NCI-H1694 (cell line): Measurements from ENCODE around the gene SNX6.
"Not testable (repeated sequence)": the region's sequence is repeated elsewhere in the genome, so short reads cannot be mapped to it uniquely, and the experiment has no call there.

Experiments used
- DNase-seq: peaks from one replicate; lab custom pipeline; 2025; lab: John Stamatoyannopoulos, UW

Gene SNX6

DNA sequence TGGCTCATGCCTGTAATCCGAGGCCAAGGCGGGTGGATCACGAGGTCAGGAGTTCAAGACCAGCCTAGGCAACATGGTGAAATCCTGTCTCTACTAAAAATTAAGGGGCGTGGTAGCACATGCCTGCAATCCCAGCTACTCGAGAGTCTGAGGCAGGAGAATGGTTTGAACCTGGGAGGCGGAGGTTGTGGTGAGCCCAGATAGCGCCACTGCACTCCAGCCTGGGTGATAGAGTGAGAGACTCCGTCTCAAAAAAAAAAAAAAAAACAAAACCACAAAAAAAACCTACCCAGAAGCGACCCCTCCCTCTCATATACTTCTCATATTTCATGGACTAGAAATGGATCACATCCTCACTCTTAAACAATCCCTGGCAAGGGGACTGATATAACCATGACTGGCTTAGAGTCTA, 4.4 kb upstream of the SNX6 start:
- not testable (repeated sequence) for DNase-seq

DNA sequence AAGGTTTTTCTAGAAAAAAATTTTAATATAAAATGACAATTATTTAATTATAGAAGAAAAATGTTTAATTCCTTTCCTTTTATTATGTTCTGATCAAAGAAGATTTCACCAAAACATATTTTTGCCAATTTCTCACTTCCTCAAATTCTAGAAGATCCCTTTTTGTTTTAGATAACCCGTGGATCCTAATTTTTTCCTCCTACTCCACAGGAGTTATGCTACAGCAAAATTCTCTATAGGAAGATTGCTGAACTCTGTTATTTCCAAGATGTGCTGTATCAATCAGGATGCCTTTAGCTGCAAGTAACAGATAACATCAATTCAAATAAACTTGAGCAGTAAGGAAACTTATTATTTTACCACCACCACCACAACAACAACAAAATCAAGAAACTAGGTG, 3.8 kb upstream of the SNX6 start:
- DNase-seq = no peak

DNA sequence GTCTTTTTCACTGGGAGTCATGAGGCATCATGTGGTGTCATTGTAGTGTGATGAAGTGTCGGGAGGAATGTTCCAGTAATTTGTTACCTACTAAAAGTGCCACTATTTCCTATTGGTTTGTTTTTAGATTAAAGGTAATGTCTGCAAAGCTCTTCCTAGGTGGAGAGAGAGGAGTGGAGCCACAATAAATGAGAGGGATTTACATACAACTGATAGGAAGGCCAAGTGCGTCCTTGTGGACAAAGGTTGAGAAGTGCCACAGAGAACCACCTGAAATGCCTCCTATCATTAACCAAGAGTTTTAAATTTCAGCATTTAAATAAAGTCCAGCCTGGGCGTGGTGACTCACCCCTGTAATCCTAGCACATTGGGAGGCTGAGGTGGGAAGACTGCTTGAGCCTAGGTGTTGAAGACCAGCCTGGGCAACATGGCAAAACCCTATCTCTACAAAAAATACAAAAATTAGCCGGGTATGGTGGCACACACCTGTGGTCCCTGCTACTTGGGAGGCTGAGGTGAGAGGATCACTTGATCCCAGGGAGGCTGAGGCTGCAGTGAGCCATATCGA, 2.5 kb upstream of the SNX6 start:
- no peak for DNase-seq

DNA sequence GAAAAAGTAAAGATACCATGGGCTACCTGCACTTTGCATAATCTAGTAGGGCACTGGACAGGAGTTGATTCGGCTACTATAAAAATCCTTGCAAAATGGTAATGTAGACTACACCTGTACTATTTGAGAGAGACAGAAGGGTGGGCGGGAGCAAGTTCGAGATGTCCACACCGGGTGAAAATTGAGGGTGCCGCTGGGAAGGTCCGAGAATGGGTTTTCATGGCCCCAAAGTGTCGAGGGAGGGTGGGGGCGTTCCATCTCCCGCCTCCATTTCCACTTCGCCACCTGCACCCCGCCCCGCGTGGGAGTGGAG, 648 bp downstream of the SNX6 start:
- no peak for DNase-seq

DNA sequence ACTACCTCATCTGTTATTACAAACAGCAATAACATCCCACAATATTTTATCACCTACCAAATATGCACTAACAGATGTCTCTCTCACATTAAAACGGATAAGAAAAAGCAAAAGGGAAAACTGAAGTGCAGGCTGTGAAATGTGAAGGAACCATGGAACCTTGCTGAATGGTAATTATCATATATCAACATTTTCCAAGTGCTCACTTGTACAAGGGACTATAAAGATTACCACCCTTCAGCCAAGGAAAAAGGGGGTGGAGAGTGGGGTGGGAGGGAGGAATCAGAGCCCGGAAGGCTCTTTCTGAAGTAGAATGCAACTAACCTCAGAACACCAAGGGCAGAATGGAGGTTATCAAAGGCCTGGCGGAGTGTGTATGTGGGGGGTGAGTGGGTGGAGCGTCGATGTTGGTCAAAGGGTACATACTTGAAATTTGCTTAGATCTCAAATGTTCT, 1.2 kb downstream of the SNX6 start:
- DNase-seq = no peak

DNA sequence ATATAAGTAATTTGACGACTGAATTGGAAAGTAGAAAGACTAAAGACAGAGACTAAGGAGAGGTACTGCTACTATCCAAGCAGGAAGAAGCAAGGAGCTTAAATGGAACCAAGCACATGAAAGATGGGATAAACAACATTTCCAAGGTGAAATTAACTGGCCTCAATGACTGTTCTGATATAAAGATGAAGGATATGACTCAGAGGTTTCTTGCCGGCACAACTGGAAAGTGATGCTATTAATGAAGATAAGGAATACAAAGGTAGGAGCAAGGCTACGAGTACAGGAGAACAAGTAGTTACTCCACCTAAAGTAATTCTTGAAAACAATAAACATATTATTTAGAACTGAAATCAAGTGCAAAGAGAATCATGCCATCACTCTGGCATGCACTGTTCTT, 6.4 kb downstream of the SNX6 start:
- DNase-seq = no peak

DNA sequence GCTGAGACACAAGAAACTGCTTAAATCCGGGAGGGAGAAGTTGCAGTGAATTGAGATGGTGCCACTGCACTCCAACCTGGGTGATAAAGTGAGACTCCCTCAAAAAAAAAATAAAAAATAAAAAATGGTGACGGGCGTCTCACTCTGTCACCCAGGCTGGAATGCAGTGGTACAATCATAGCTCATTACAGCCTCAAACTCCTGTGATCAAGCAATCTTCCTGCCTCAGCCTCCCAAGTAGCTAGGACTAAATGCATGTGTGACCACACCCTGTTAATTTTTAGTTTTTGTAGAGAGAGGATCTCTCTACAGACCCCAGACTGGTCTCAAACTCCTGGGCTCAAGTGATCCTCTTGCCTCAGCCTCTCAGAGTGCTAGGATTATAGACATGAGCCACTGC, 9.1 kb downstream of the SNX6 start:
- DNase-seq = no peak

DNA sequence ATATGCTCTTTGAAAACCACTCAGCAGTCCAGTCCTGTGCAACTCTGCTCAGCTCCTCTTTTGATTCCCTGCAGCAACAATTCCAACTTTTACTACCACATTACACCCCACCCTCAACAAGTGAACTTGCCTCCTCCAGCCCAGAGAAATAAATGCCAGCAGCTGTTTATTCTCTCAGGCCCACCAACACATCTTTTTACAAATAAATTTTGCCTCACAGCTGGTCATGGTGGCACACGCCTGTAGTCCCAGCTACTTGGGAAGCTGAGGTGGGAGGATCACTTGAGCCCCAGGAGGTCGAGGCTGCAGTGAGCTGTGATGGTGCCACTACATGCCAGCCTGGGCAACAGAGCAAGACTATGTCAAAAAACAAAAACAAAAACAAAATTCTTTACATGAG, 9.8 kb downstream of the SNX6 start:
- no peak for DNase-seq

DNA sequence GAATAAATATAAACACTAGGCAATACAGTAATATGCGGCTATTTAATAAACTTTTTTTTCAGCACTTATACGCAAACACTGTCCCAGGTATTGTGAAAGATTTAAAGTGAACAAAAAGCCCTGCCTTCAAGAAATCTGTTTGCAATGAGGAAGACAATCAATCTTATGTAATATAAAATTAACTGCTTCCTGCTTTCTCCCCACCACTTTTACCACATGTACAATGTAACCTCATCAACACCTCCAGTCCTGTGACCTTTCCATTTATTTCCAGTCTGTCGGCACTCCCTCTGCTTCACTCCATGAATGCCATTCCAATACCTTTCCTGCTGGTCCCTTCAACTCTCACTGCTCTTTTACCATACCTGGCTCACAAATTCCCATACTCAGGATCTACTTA, 10.5 kb downstream of the SNX6 start:
- no peak for DNase-seq

DNA sequence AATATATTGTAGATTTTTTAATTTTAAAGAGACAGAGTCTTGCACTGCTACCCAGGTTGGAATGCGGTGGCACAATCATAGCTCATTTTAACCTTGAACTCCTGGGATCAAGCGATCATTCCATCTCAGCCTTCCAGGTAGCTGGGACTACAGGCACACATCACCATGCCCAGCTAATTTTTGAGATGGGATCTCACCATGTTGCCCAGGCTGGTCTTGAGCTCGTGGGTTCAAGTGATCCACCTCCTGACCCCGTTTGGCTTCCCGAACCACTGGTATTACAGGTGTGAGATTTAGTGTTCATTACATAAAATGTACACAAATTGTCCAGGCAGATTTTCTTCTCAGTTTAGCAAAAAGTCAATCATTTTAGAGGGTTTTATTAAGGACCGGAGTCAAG, 13.6 kb downstream of the SNX6 start:
- DNase-seq = no peak

DNA sequence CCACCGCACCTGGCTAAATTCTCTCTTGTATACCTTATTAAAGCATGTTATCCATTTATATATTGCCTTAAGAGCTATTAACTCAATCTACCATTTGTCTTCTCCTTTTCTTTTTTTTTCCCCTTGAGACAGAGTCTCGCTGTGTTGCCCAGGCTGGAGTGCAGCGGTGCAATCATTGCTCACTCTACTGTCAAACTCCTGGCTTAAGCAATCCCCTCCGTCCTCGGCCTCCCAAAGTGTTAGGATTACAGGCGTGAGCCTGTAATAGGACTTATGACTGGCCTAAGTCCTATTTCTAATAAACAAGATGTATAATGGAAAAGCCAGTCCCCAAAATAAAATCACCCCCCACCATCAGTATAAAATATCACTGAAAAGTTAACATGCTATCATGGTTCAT, 14.4 kb downstream of the SNX6 start:
- DNase-seq = no peak

DNA sequence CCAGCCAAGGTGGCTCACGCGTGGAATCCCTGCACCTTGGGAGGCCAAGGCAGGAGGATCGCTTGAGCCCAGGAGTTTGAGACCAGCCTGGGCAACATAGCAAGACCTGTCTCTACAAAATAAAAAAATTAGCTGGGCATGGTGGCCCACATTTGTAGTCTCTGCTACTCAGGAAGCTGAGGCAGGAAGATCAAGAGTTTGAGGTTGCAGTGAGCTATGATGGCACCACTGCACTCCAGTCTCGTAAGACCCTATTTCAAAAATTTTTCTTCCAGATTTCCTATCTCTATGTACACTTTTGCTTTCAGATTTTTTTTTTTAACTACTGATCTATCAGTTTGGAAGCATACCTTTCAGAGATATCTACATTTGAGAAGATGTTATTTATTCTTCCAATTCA, 15.3 kb downstream of the SNX6 start:
- no peak for DNase-seq

DNA sequence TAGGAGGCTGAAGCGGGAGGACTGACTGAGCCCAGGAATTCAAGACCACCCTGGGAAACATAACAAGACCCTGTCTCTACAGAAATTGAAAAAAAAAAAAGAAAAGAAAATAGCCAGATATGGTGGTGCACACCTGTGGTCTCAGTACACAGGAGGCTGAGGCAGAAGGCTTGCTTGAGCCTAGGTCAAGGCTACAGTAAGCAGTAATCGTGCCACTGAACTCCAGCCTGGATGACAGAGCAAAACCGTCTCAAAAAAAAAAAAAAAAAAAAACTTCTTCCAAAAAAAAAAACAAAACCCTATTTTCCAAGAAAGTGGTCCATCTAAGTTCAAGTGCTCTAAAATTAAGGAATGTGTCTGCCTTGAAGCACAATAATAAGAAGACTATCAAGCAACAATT, 19.8 kb downstream of the SNX6 start:
- DNase-seq = no peak

DNA sequence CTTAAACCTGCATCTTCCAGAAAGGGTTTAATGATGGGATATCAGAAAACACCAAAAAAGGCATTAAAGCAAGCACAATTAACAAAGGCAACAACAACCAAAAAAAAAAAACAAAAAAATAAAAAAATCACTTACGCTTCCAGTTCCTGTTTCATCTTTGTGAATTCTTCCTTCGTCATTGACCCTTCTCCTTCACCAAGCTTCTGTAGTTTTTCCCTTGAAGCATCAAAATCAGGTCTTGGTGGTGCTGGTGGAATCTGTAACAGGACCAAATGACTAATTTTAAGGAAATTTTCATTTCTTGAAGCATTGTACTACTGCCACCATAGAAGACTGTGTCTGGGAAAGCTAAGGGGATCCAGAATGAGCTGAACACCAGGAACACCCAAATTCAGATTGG, 24.5 kb downstream of the SNX6 start:
- no peak for DNase-seq

DNA sequence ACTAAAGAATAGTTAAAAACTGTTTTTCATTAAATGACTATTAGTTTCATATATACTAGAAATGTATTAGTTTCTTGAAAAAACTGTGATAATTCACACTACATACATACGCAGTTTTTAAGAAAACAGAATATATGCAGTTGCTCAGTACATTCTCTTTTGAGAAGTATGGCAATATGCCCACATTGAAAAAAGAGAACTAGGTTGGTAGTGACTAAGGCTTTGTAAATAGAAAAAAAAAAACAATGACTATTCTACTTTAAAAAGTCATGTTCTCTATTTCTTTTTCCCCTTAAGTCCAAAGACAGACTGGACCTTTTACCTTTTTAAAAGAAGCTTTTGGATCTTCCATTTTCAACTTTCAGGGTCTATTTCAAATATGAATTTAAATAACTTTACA, 25.0 kb downstream of the SNX6 start:
- DNase-seq = no peak

DNA sequence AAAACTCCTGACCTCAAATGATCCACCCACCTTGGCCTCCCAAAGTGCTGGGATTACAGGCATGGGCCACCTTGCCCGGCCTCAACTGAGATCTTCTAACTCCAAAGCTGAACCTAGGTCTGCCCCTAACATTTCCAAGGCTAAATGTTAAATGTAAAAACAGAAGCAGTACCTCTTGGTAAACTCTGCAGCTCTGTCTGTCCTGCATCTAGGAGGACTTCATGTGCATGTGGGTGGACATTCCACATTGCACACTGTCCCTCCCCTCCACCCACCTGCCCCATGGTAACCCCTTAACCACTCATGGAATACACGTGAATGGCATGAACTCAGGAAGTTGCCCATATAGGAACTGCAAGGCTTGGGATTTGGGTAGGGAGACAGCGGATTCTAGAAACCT, 33.1 kb downstream of the SNX6 start:
- no peak for DNase-seq

DNA sequence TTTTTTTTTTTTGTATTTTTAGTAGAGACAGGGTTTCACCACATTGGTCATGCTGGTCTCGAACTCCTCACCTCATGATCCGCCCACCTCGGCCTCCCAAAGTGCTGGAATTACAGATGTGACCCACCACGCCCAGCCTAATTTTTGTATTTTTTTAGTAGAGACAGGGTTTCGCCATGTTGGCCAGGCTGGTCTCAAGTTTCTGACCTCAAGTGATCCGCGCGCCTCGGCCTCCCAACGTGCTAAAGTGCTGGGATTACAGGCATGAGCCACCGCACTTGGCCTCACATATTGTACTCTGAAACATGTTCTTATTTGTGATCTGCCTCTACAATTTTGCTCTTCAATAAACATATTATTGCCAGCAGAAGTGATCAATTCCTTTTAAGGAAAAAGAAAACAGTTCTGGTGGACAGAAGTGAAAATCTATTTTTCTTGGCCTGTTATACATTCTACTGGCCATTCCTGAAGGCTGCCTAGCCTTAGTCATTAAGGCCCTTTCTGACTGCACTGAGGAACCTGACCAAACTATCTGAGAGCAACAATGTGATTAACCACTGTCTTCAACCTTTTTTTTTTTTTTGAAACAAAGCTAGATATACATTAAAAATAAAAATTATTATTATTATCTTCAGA, 36.1 kb downstream of the SNX6 start:
- no peak for DNase-seq

DNA sequence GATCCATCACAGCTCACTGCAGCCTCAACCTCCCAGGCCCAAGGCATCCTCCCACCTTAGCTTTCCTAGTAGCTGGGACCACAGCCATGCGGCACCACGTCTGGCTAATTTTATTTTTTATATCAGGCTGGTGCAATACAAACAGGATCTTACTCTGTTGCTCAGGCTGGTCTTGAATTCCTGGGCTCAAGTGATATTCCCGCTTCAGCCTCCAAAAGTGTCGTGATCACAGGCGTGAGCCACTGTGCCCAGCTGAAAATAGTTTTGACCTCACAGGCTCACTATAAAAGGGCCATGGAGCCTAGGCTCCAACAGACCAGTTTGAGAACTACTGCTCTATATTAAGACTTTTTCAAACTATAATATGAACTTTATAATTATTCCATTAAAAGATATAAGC, 37.3 kb downstream of the SNX6 start:
- no peak for DNase-seq

DNA sequence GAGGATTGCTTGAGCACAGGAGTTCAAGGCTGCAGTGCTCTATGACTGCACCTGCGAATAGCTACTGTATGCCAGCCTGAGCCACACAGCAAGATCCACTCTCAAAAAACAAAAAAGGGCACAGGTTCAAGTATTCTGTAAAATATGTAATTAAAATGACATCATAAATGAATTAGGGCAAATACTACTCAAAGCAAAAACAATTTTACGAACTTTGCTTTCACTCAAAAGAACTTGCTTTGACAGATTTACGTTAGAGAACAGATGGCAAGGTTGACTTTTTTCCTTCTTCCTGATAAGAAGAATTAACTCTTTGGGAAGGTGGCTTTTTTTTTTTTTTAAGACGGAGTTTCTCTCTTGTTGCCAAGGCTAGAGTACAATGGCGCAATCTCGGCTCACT, 46.4 kb downstream of the SNX6 start:
- no peak for DNase-seq

DNA sequence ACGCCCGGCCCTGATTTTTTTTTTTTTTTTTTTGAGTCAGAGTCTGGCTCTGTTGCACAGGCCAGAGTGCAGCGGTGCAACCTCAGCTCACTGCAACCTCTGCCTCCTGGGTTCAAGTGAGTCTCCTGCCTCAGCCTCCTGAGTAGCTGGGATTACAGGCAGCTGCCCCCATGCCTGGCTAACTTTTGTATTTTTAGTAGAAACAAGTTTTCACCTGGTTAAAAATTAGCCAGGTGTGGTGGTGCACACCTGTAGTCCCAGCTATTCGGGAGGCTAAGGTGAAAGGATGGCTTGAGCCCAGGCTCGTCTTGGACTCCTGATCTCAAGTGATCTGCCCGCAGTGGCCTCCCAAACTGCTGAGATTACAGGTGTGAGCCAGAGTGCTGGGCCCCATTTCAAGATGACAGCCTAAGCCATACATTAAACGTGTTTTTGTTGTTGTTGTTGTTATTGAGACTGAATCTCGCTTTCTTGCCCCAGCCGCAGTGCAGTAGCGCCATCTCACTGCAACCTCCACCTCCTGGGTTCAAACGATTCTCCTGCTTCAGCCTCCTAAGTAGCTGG, 47.7 kb downstream of the SNX6 start:
- DNase-seq = no peak

DNA sequence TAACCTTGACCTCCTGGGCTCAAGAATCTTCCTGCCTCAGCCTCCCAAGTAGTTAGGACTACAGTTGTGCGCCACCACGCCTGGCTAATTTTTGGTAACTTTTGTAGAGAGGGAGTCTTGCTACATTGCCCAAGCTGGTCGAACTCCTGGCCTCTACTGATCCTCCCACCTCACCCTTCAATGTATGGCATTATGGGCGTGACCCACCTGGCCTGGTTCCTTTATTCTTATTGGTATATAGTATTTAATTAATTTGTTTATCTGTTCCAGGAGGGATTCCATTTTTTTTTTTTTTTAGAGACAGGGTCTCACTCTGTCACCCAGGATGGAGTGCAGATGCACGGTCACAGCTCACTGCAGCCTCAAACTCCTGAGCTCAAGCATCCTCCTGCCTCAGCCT, 49.6 kb downstream of the SNX6 start:
- DNase-seq = no peak

DNA sequence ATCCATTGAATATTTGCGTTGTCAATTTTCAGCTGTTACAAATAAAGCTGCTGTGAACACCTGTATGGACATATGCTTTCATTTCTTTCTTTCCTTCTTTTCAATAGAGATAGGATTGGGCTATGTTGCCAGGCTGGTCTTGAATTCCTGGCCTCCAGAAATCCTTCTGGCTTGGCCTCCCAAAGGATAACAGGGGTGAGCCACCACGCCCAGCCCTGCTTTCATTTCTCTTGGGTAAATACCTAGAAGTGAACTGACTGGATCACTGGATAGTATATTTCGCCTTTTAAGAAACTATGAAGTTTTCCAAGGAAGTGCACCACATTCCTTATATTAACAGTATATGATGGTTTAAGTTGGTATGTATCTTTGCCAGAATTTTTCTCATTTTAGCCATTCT, 58.2 kb downstream of the SNX6 start:
- DNase-seq = no peak

DNA sequence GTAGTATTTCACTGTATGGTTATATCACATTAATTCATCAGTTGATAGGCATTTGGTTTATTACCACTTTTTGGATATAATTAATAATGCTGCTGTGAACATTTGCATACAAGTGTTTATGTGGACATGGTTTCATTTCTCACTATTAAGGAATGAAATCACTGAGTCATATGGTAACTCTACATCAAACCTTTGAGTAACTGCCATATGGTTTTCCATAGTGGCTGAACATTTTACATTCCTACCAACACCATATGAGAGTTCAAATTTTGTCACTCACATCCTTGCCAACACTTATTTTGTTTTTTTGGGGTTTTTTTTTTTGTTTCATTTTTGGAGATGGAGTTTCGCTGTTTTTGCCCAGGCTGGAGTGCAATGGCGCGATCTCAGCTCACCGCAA, 60.2 kb downstream of the SNX6 start:
- no peak for DNase-seq

DNA sequence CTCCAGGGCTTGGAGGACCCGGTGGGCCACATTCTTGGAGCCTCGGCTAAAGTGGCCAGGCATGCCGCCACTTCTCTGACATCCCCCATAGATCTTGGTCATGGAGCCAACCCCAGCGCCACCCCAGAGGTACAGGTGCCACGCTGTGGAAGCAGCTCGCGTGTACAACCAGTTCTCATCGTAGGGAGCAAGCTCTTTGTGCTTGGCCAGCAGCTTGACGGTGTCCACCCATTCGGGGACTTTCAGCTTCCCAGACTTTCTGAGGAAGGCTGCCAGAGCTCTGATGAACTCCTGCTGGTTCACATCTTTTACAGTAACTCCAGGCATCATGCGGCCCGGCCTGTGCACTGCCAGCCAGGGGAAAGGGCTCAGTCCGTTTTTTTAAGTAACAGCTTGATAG, 61.1 kb downstream of the SNX6 start:
- no peak for DNase-seq
